GM12878 (cell line): ENCODE data around the gene XPC. TPM values are rescaled to one million over a fixed set of nuclear protein-coding genes. Genes with fewer than 3 reads are reported as not detected.

Experiments used
- ATAC-seq: fragments of 200-7000 bp; cut with Tn5 transposase; 3 replicates; pipeline ENCODE4 v1.9.1; 2020; ENCODE audit warnings: mild to moderate bottlenecking, moderate library complexity
- BruUV-seq: library from RNA; stranded (reverse); fragments of 400-500 nt; replicated peaks from 2 replicates; lab custom pipeline; 2021; lab: Mats Ljungman, UMichigan
- CTCF ChIA-PET: fragments of 300-600 bp; sonication (Branson Sonifier 250); formaldehyde crosslinking; extraction: SDS; loops from one replicate; lab custom pipeline; 2021; ENCODE audit warnings: inconsistent platforms; lab: Yijun Ruan, JAX
- POLR2A ChIA-PET: fragments of 350-600 bp; formaldehyde crosslinking; extraction: SDS; loops from one replicate; lab custom pipeline; 2021; ENCODE audit warnings: inconsistent platforms; lab: Charles Lee
- RAD21 ChIA-PET: fragments of 300-600 bp; sonication (Branson Sonifier 250); formaldehyde crosslinking; loops from one replicate; lab custom pipeline; 2023; ENCODE audit warnings: antibody characterized with exemption; ENCODE audit not compliant: unreplicated experiment; lab: Charles Lee
- SMC1A ChIA-PET: fragments of 300-600 bp; sonication (Branson Sonifier 250); formaldehyde crosslinking; loops from one replicate; lab custom pipeline; 2023; ENCODE audit not compliant: unreplicated experiment, uncharacterized antibody; lab: Charles Lee
- DNase-seq: peaks from one replicate; pipeline ENCODE4 v3.0.0-alpha.2; 2011; ENCODE audit warnings: low read depth, low spot score
- FAIRE-seq: peaks from 3 replicates; lab custom pipeline; 2011; peaks lifted over from hg19 to GRCh38; lab: Jason Lieb, UNC
- H2AFZ ChIP-seq: 2 replicates; pipeline ENCODE4 v1.6.0; 2011; ENCODE audit warnings: low read depth, low read length, control low read depth; ENCODE audit not compliant: control insufficient read depth
- H3K27ac ChIP-seq: 2 replicates; pipeline ENCODE4 v1.5.1; 2011; ENCODE audit warnings: control low read depth; ENCODE audit not compliant: control insufficient read depth, insufficient read depth
- H3K27me3 ChIP-seq, 2 experiments: replicated peaks in 1 of 2; 2 replicates each; pipeline versions ENCODE4 v1.6.0 to v1.6.1; 2011; ENCODE audit warnings: low read length in 1 of 2; ENCODE audit not compliant: control insufficient read depth in 2 of 2, insufficient read depth in 2 of 2
- H3K36me3 ChIP-seq, 2 experiments: 2 replicates each; pipeline ENCODE4 v1.5.1; 2011; ENCODE audit warnings: low read length in 1 of 2; ENCODE audit not compliant: control insufficient read depth in 2 of 2, insufficient read depth in 2 of 2
- H3K4me1 ChIP-seq: 2 replicates; pipeline ENCODE4 v1.6.1; 2011; ENCODE audit warnings: mild to moderate bottlenecking, low read length, moderate library complexity, mixed read lengths; ENCODE audit not compliant: control insufficient read depth, insufficient read depth
- H3K4me2 ChIP-seq: 2 replicates; pipeline ENCODE4 v1.6.0; 2011; ENCODE audit warnings: control low read depth; ENCODE audit not compliant: control insufficient read depth, insufficient read depth
- H3K4me3 ChIP-seq: fragments of 200-600 bp; sonication (generic); 2 replicates; pipeline ENCODE4 v1.5.1; 2016
- H3K79me2 ChIP-seq: 2 replicates; pipeline ENCODE4 v1.6.0; 2011; ENCODE audit warnings: low read length; ENCODE audit not compliant: control insufficient read depth, insufficient read depth
- H3K9ac ChIP-seq: 2 replicates; pipeline ENCODE4 v1.8.0; 2011; ENCODE audit warnings: low read length, control low read depth, mixed read lengths; ENCODE audit not compliant: control insufficient read depth, insufficient read depth
- H3K9me3 ChIP-seq: replicated peaks from 3 replicates; pipeline ENCODE4 v1.5.1; 2011; ENCODE audit warnings: mild to moderate bottlenecking, low read length; ENCODE audit not compliant: control insufficient read depth, insufficient read depth
- H4K20me1 ChIP-seq: 2 replicates; pipeline ENCODE4 v1.6.0; 2011; ENCODE audit not compliant: control insufficient read depth, insufficient read depth
- BMI1 ChIP-seq: fragments of 450-650 bp; IDR thresholded peaks from 2 replicates; pipeline ENCODE4 v1.6.1; 2016; ENCODE audit warnings: mild to moderate bottlenecking, moderate library complexity, borderline replicate concordance
- CEBPB ChIP-seq, 2 experiments: fragments of 150-350 bp in 1 of 2; IDR thresholded peaks; 2 replicates each; pipeline ENCODE4 v1.6.1; 2012 to 2014; ENCODE audit warnings: low read depth in 2 of 2, low read length in 2 of 2, borderline replicate concordance in 1 of 2, inconsistent platforms in 1 of 2
- ESRRA ChIP-seq: IDR thresholded peaks from 2 replicates; pipeline ENCODE4 v1.6.1; 2012; ENCODE audit warnings: mild to moderate bottlenecking, low read length, improper control_type of control experiment
- ETV6 ChIP-seq, 2 experiments: fragments of 450-650 bp in 1 of 2; IDR thresholded peaks in 1 of 2; conservative IDR thresholded peaks in 1 of 2; 2 replicates each; pipeline ENCODE4 v1.6.1; 2014; ENCODE audit warnings: antibody characterized with exemption in 1 of 2, borderline replicate concordance in 1 of 2, low read depth in 1 of 2, mild to moderate bottlenecking in 1 of 2, moderate library complexity in 1 of 2
- NFYA ChIP-seq: IDR thresholded peaks from 2 replicates; pipeline ENCODE4 v1.6.1; 2011; ENCODE audit warnings: low read depth, mild to moderate bottlenecking, low read length, improper control_type of control experiment, borderline replicate concordance
- NR2F1 ChIP-seq: fragments of 450-650 bp; conservative IDR thresholded peaks from 2 replicates; pipeline ENCODE4 v1.6.1; 2017; ENCODE audit warnings: mild to moderate bottlenecking
- POU2F2 ChIP-seq: IDR thresholded peaks from 3 replicates; pipeline ENCODE4 v1.6.1; 2011; ENCODE audit warnings: low read depth, mild to moderate bottlenecking, low read length, borderline replicate concordance
- SMARCA5 ChIP-seq: fragments of 450-650 bp; IDR thresholded peaks from 2 replicates; pipeline ENCODE4 v1.6.1; 2017; ENCODE audit warnings: mild to moderate bottlenecking
- TCF12 ChIP-seq: IDR thresholded peaks from 2 replicates; pipeline ENCODE4 v1.6.1; 2011; ENCODE audit warnings: low read depth, mild to moderate bottlenecking, low read length
- YBX1 ChIP-seq: fragments of 450-650 bp; IDR thresholded peaks from 2 replicates; pipeline ENCODE4 v1.6.1; 2016; ENCODE audit warnings: antibody characterized with exemption
- YY1 ChIP-seq: IDR thresholded peaks from 2 replicates; pipeline ENCODE4 v1.6.1; 2011; ENCODE audit warnings: low read depth, mild to moderate bottlenecking, low read length
- WGBS: methylation state at CpG from one replicate; pipeline ENCODE4 v1.1.6; 2016; ENCODE audit warnings: low lambda C conversion rate; ENCODE audit not compliant: insufficient replicate concordance, insufficient coverage; ENCODE audit errors: missing lambda C conversion rate; 5-methylcytosine and 5-hydroxymethylcytosine counted together
- in situ Hi-C: fragments of 300-500 bp; cut with MboI; formaldehyde crosslinking; loops from 9 replicates; pipeline ENCODE4 v1.14.3; 2018; ENCODE audit warnings: mixed read lengths
- intact Hi-C: fragments of 100-400 bp; cut with micrococcal nuclease; formaldehyde crosslinking; loops from one replicate; pipeline ENCODE4 v1.14.2; 2022; ENCODE audit not compliant: unreplicated experiment
- polyA plus RNA-seq, 11 experiments: library from polyadenylated mRNA; depleted of rRNA in 4 of 11; unstranded in 6 of 11; stranded (reverse) in 5 of 11; fragments of >200 nt; fragmentation: Nextera tagmentation in 4 of 11; fragmentation: Illumina TruSeq in 1 of 11; extraction: Ambion mirVana in 4 of 11; extraction: Trizol in 1 of 11; gene quantifications; 1 replicate in 1 of 11; 2 replicates in 10 of 11; pipeline versions ENCODE4 v1.2.1 to v1.2.3, GENCODE V29; 2011 to 2016; ENCODE audit warnings: inconsistent platforms in 2 of 11, missing spikeins in 2 of 11, low read depth in 1 of 11
- total RNA-seq, 4 experiments: library from RNA; depleted of rRNA in 3 of 4; stranded (reverse); fragments of >200 nt in 3 of 4; fragmentation: Illumina TruSeq in 1 of 4; extraction: Trizol in 1 of 4; gene quantifications; 2 replicates each; pipeline versions ENCODE4 v1.2.1 to v1.2.3, GENCODE V29; 2013 to 2021
- TF ChIP-seq, protein P1 (sequence below): IDR thresholded peaks from 2 replicates; pipeline ENCODE4 v1.6.1; 2011; ENCODE audit warnings: mild to moderate bottlenecking, low read depth, low read length, moderate library complexity; ENCODE audit not compliant: insufficient replicate concordance
- TF ChIP-seq, protein P2 (sequence below): fragments of 450-650 bp; IDR thresholded peaks from 2 replicates; pipeline ENCODE4 v1.6.1; 2014; ENCODE audit warnings: mild to moderate bottlenecking

XPC gene
- total and polyA plus RNA-seq, 10 of the 15 experiments (the other 5 are each of a cell fraction or from before 2014, with no cell fraction given), result 4.0 to 48.3 (median 29.8) TPM

DNA sequence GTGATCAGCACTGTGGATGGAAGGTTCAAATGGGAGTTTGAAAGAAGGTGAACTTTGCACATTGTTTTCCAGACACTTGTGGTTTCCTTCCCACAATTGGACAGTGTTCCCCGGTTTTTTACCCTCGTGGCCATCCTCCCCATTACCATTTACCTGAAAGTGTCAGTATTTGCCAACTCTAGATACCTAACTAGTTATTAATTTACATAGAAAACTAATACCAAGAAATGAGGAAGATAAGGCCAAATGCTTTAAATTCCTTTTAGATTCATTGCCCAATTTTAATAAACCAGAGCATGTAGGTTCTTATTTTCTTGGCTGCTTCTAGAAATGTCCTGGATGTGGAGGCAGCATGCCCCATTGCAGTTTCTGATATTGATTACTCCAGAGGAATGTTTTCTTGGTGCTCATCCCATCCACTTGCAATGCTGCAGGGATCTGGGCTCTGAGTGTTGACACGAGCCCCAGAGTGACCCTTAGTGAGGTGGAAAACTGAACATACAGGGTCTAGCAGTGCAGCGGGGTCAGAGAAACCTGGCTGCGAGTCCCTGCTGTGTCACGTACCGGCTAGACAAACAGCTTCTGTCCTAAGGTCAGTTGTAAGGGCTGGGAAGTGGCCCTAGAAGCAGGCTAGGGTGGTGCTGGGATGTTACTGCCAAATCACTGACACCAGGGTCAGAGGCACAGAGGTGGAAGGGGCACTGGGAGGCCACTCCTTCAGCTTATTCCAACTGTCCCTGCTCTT, 23.7 kb upstream of the XPC start:
- no peak overlapping the region for H3K9ac ChIP-seq
- SMC1A ChIA-PET, result interaction anchor here (1.2 to 2.6 kb wide), 4 partner anchors 19 to 265 kb away, joined by 3 to 9 read pairs (median 4); partner anchors contain the start of genes LSM3 and XPC
- in situ Hi-C loops, result loop anchor here (5.0 kb wide), 1 partner anchor 275 kb away; no protein-coding TSS in a partner anchor
- peaks cover 4 to 6% of the 10 kb centered on the region in 2 experiments; a peak in 2 of 4 replicates for H3K36me3 ChIP-seq
- FAIRE-seq (no peak), ATAC-seq (no peak)
- no peaks in the 10 kb centered on the region for H3K4me1 ChIP-seq
- CTCF ChIA-PET, result interaction anchor here (1.8 to 3.6 kb wide), 7 partner anchors 9 to 266 kb away, joined by 5 to 46 read pairs (median 24); partner anchors contain the start of genes LSM3 and XPC
- H3K9me3 ChIP-seq, result no peaks in the 10 kb centered on the region
- no peaks in the 10 kb centered on the region for H3K79me2 ChIP-seq
- RAD21 ChIA-PET, result interaction anchor here (3.3 kb wide), 1 partner anchor 266 kb away, joined by 26 read pairs; no protein-coding TSS in a partner anchor
- WGBS, result 82% methylated on average over 7 of the region's 7 CpGs
- H3K27ac ChIP-seq, result no peak overlapping the region
- H3K4me2 ChIP-seq, result no peak overlapping the region
- no peak for TF ChIP-seq ESRRA
- TF ChIP-seq, all 136 proteins: peak for 0
- intact Hi-C loops, result loop anchor here (2.0 to 10.0 kb wide), 3 partner anchors 59 to 720 kb away; no protein-coding TSS in a partner anchor
- DNase-seq, result no peak
- H4K20me1 ChIP-seq, result no peaks in the 10 kb centered on the region; the same call in 1 of the 2 replicates
- H3K27me3 ChIP-seq, result no peaks in the 10 kb centered on the region
- no peak overlapping the region for H3K4me3 ChIP-seq
- BruUV-seq, result no TSS peak
- no peak overlapping the region for H2AFZ ChIP-seq
- POLR2A ChIA-PET, result no interaction called here

DNA sequence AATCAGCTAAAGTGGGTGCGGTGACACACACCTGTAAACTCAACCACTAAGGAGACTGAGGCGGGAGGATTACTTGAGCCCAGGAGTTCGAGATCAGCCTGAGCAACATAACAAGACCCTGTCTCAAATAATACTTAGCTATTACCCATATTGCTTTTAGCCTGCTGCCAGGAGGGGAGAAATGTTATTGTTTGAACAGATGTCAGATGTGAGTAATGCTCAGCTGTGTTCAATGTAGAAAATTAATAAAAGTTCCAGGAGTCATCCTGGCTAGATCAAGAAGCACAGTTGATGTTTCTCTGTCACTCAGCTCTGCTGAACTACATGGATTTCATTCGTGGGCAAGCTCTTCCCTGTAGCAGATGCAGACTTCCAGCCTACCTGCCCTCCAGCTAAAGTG, 22.4 kb upstream of the XPC start:
- Histone ChIP-seq H3K27me3 (no peaks in the 10 kb centered on the region), H3K79me2 (no peaks in the 10 kb centered on the region), H3K9ac (no peak overlapping the region), H3K36me3 (peaks cover 6 to 7% of the 10 kb centered on the region in 2 experiments; a peak in 3 of 4 replicates), H3K4me1 (no peaks in the 10 kb centered on the region), H4K20me1 (no peaks in the 10 kb centered on the region; the same call in 1 of the 2 replicates), H3K4me2 (no peak overlapping the region), H3K4me3 (no peak overlapping the region), H3K9me3 (no peaks in the 10 kb centered on the region), H2AFZ (no peak overlapping the region), H3K27ac (no peak overlapping the region)
- no peak for ATAC-seq
- in situ Hi-C loops (loop anchor here (5.0 kb wide), 1 partner anchor 276 kb away; no protein-coding TSS in a partner anchor), intact Hi-C loops (loop anchor here (5.0 to 10.0 kb wide), 2 partner anchors 306 to 721 kb away; no protein-coding TSS in a partner anchor)
- no peak for DNase-seq
- POLR2A ChIA-PET, result no interaction called here
- BruUV-seq, result no TSS peak
- RAD21 ChIA-PET, result interaction anchor here (1.4 kb wide), 1 partner anchor 304 kb away, joined by 4 read pairs; no protein-coding TSS in a partner anchor
- WGBS, result 94% methylated on average over 4 of the region's 4 CpGs
- SMC1A ChIA-PET, result interaction anchor here (1.1 to 1.6 kb wide), 4 partner anchors 12 to 266 kb away, joined by 3 to 4 read pairs (median 4); no protein-coding TSS in a partner anchor
- no peak for FAIRE-seq
- CTCF ChIA-PET, result interaction anchor here (0.5 to 1.3 kb wide), 8 partner anchors 13 to 720 kb away, joined by 3 read pairs; partner anchors contain the start of genes LSM3 and XPC
- TF ChIP-seq BMI1 (no peak), TCF12 (no peak), YY1 (no peak), CEBPB (IDR thresholded peaks at IDR 0.05; ENCODE audit: borderline replicate concordance in 1 of 2, low read depth in 2 of 2, low read length in 2 of 2) (no peak), YBX1 (no peak), SMARCA5 (no peak), NFYA (no peak), POU2F2 (no peak), ETV6 (conservative IDR thresholded peaks at IDR 0.05 in 1 of 2, IDR thresholded peaks at IDR 0.05 in 1 of 2; ENCODE audit: borderline replicate concordance in 1 of 2, low read depth in 1 of 2) (no peak), NR2F1 (no peak)
- TF ChIP-seq, protein P1, sequence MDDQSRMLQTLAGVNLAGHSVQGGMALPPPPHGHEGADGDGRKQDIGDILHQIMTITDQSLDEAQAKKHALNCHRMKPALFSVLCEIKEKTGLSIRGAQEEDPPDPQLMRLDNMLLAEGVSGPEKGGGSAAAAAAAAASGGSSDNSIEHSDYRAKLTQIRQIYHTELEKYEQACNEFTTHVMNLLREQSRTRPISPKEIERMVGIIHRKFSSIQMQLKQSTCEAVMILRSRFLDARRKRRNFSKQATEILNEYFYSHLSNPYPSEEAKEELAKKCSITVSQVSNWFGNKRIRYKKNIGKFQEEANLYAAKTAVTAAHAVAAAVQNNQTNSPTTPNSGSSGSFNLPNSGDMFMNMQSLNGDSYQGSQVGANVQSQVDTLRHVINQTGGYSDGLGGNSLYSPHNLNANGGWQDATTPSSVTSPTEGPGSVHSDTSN, result no peak
- TF ChIP-seq, protein P2, sequence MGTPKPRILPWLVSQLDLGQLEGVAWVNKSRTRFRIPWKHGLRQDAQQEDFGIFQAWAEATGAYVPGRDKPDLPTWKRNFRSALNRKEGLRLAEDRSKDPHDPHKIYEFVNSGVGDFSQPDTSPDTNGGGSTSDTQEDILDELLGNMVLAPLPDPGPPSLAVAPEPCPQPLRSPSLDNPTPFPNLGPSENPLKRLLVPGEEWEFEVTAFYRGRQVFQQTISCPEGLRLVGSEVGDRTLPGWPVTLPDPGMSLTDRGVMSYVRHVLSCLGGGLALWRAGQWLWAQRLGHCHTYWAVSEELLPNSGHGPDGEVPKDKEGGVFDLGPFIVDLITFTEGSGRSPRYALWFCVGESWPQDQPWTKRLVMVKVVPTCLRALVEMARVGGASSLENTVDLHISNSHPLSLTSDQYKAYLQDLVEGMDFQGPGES, result no peak
